DOHH2 (cell line): ENCODE data around the gene TRRAP.

ENCODE experiments used
- H3F3A ChIP-seq: fragments of 200-600 bp; sonication (generic), shearing (Covaris generic); 2 replicates; pipeline ENCODE4 v1.6.0; 2016; ENCODE audit warnings: antibody characterized with exemption, mild to moderate bottlenecking; ENCODE audit not compliant: control insufficient read depth, insufficient read depth
- H3K27ac ChIP-seq: fragments of 200-600 bp; sonication (generic); 2 replicates; pipeline ENCODE4 v1.5.1; 2014; ENCODE audit warnings: low read depth, mild to moderate bottlenecking, low read length, moderate library complexity
- H3K27me3 ChIP-seq: fragments of 200-600 bp; sonication (generic); 2 replicates; pipeline ENCODE4 v1.6.1; 2014; ENCODE audit warnings: mild to moderate bottlenecking, low read length, mixed read lengths; ENCODE audit not compliant: control insufficient read depth
- H3K36me3 ChIP-seq: fragments of 200-600 bp; sonication (generic); 2 replicates; pipeline ENCODE4 v1.6.1; 2014; ENCODE audit warnings: mild to moderate bottlenecking, low read length, moderate library complexity, mixed read lengths; ENCODE audit not compliant: control insufficient read depth
- H3K4me1 ChIP-seq: fragments of 200-600 bp; sonication (generic); 2 replicates; pipeline ENCODE4 v1.6.1; 2014; ENCODE audit warnings: mild to moderate bottlenecking, low read length, mixed read lengths; ENCODE audit not compliant: control insufficient read depth
- H3K4me2 ChIP-seq: fragments of 200-600 bp; sonication (generic); 2 replicates; pipeline ENCODE4 v1.6.0; 2014; ENCODE audit warnings: mild to moderate bottlenecking, low read length, moderate library complexity
- H3K4me3 ChIP-seq: fragments of 200-600 bp; sonication (generic); 2 replicates; pipeline ENCODE4 v1.5.1; 2014; ENCODE audit warnings: mild to moderate bottlenecking, low read length, mixed read lengths
- H3K79me2 ChIP-seq: fragments of 200-600 bp; sonication (generic); 2 replicates; pipeline ENCODE4 v1.6.1; 2014; ENCODE audit warnings: mild to moderate bottlenecking, low read length, mixed read lengths; ENCODE audit not compliant: control insufficient read depth
- H3K9me2 ChIP-seq: fragments of 200-600 bp; sonication (generic); replicated peaks from 2 replicates; pipeline ENCODE4 v1.6.1; 2014; ENCODE audit warnings: mild to moderate bottlenecking, low read length, mixed read lengths; ENCODE audit not compliant: control insufficient read depth
- H3K9me3 ChIP-seq: fragments of 200-600 bp; sonication (generic); 2 replicates; pipeline ENCODE4 v1.6.1; 2014; ENCODE audit warnings: antibody characterized with exemption, low read length, mixed read lengths; ENCODE audit not compliant: control insufficient read depth, insufficient read depth
- H4K20me1 ChIP-seq: fragments of 200-600 bp; sonication (generic); 2 replicates; pipeline ENCODE4 v1.6.0; 2014; ENCODE audit warnings: low read depth, mild to moderate bottlenecking, antibody characterized with exemption, low read length, moderate library complexity; ENCODE audit not compliant: control insufficient read depth, insufficient read depth
- EZH2phosphoT487 ChIP-seq: fragments of 200-600 bp; sonication (generic); IDR thresholded peaks from 2 replicates; pipeline ENCODE4 v1.6.1; 2017; ENCODE audit warnings: borderline replicate concordance, mild to moderate bottlenecking, antibody characterized with exemption, low read length, moderate library complexity, mixed read lengths
- TF ChIP-seq, protein P1 (sequence below): fragments of 200-600 bp; sonication (generic); IDR thresholded peaks from one replicate; pipeline ENCODE4 v1.5.1; 2014; ENCODE audit warnings: antibody characterized with exemption, mild to moderate bottlenecking, low read depth, low read length; ENCODE audit not compliant: poor library complexity, severe bottlenecking

Gene TRRAP

DNA sequence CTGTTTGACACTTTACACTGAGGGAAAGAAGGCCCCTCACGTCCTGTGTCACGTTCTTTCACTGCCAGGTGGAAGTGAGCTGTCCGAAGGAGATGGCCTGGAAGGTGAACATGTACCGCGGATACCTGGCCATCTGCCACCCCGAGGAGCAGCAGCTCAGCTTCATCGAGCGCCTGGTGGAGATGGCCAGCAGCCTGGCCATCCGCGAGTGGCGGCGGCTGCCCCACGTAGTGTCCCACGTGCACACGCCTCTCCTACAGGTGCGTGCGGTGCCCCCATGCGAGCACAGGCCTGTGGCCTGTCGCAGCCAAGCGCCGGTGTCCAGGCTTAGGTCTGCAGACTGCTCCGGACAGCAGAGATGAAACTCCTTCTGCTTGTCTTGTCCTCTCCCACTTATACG lies 103.4 kb downstream of the TRRAP start:
- TF ChIP-seq EZH2phosphoT487, result no peak
- TF ChIP-seq, protein P1, sequence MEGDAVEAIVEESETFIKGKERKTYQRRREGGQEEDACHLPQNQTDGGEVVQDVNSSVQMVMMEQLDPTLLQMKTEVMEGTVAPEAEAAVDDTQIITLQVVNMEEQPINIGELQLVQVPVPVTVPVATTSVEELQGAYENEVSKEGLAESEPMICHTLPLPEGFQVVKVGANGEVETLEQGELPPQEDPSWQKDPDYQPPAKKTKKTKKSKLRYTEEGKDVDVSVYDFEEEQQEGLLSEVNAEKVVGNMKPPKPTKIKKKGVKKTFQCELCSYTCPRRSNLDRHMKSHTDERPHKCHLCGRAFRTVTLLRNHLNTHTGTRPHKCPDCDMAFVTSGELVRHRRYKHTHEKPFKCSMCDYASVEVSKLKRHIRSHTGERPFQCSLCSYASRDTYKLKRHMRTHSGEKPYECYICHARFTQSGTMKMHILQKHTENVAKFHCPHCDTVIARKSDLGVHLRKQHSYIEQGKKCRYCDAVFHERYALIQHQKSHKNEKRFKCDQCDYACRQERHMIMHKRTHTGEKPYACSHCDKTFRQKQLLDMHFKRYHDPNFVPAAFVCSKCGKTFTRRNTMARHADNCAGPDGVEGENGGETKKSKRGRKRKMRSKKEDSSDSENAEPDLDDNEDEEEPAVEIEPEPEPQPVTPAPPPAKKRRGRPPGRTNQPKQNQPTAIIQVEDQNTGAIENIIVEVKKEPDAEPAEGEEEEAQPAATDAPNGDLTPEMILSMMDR, result no peak
- no peaks in the 10 kb centered on the region for H3F3A ChIP-seq
- H3K9me2 ChIP-seq, result no peaks in the 10 kb centered on the region
- no peaks in the 10 kb centered on the region for H4K20me1 ChIP-seq
- H3K4me2 ChIP-seq, result no peak overlapping the region
- H3K9me3 ChIP-seq, result no peaks in the 10 kb centered on the region
- no peak overlapping the region for H3K27ac ChIP-seq
- no peaks in the 10 kb centered on the region for H3K27me3 ChIP-seq
- peaks cover 97% of the 10 kb centered on the region for H3K36me3 ChIP-seq
- no peaks in the 10 kb centered on the region for H3K4me1 ChIP-seq
- H3K4me3 ChIP-seq, result no peak overlapping the region
- H3K79me2 ChIP-seq, result no peaks in the 10 kb centered on the region

DNA sequence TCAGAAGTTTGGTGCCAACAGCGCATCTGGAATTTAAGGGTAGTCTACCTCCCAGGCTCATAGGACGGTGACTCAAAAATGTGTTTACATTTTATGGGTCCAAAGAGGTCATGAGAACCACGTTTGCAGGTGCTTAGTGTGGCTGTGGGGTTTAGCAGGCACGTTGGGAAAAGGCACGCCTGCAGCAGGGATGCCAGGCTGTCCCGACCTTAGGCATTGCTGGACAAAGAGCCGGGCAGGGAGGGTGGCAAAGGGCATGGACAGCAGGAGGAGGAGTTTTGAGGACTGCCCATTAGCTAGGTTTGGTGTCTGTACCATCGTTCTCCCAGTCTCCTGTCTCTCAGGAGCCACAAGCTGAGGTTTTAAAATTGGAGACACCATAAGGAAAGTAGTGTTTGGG lies 104.4 kb downstream of the TRRAP start:
- Histone ChIP-seq H3K9me2 (no peaks in the 10 kb centered on the region), H3K4me1 (no peaks in the 10 kb centered on the region), H3K27me3 (no peaks in the 10 kb centered on the region), H3K4me2 (no peak overlapping the region), H3K79me2 (no peaks in the 10 kb centered on the region), H3F3A (no peaks in the 10 kb centered on the region), H3K4me3 (no peak overlapping the region), H4K20me1 (no peaks in the 10 kb centered on the region), H3K27ac (no peak overlapping the region), H3K36me3 (peaks cover 98% of the 10 kb centered on the region), H3K9me3 (no peaks in the 10 kb centered on the region)
- no peak for TF ChIP-seq EZH2phosphoT487
- TF ChIP-seq, protein P1, result no peak

- H3K9me2 ChIP-seq, result no peaks in the 10 kb centered on the region
- H3K4me2 ChIP-seq, result no peak overlapping the region
- no peak overlapping the region for H3K27ac ChIP-seq
- H3F3A ChIP-seq, result no peaks in the 10 kb centered on the region
- H3K4me3 ChIP-seq, result no peak overlapping the region
- no peaks in the 10 kb centered on the region for H3K9me3 ChIP-seq
- H3K79me2 ChIP-seq, result no peaks in the 10 kb centered on the region
- no peak for TF ChIP-seq EZH2phosphoT487
- TF ChIP-seq, protein P1, result no peak
- H4K20me1 ChIP-seq, result no peaks in the 10 kb centered on the region
- peaks cover 98% of the 10 kb centered on the region for H3K36me3 ChIP-seq
- no peaks in the 10 kb centered on the region for H3K27me3 ChIP-seq
- no peaks in the 10 kb centered on the region for H3K4me1 ChIP-seq
Observed at GRCh38 chr7:98984126-98984525, 105.8 kb downstream of the TRRAP start.

- H3K36me3 ChIP-seq, result peaks cover 96% of the 10 kb centered on the region
- H3K4me1 ChIP-seq, result no peaks in the 10 kb centered on the region
- TF ChIP-seq, protein P1, result no peak
- TF ChIP-seq EZH2phosphoT487, result no peak
- no peaks in the 10 kb centered on the region for H3K9me2 ChIP-seq
- H3F3A ChIP-seq, result no peaks in the 10 kb centered on the region
- no peak overlapping the region for H3K4me2 ChIP-seq
- no peaks in the 10 kb centered on the region for H4K20me1 ChIP-seq
- H3K79me2 ChIP-seq, result no peaks in the 10 kb centered on the region
- no peaks in the 10 kb centered on the region for H3K9me3 ChIP-seq
- no peaks in the 10 kb centered on the region for H3K27me3 ChIP-seq
- H3K27ac ChIP-seq, result no peak overlapping the region
- H3K4me3 ChIP-seq, result no peak overlapping the region
Observed at GRCh38 chr7:98985406-98985805, 107.1 kb downstream of the TRRAP start.
